ENCODE results near the gene ELAVL2.

GRCh38 chr9:23693374-23693773 is 132.7 kb downstream of the ELAVL2 start:
- TF ChIP-seq, protein P1, sequence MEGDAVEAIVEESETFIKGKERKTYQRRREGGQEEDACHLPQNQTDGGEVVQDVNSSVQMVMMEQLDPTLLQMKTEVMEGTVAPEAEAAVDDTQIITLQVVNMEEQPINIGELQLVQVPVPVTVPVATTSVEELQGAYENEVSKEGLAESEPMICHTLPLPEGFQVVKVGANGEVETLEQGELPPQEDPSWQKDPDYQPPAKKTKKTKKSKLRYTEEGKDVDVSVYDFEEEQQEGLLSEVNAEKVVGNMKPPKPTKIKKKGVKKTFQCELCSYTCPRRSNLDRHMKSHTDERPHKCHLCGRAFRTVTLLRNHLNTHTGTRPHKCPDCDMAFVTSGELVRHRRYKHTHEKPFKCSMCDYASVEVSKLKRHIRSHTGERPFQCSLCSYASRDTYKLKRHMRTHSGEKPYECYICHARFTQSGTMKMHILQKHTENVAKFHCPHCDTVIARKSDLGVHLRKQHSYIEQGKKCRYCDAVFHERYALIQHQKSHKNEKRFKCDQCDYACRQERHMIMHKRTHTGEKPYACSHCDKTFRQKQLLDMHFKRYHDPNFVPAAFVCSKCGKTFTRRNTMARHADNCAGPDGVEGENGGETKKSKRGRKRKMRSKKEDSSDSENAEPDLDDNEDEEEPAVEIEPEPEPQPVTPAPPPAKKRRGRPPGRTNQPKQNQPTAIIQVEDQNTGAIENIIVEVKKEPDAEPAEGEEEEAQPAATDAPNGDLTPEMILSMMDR (IDR thresholded peaks at IDR 0.05) = no peak
- TF ChIP-seq POLR2AphosphoS5 (IDR thresholded peaks at IDR 0.05; ENCODE audit: low read depth, low read length) (no peak), SIN3A (IDR thresholded peaks at IDR 0.05; ENCODE audit: borderline replicate concordance, insufficient read depth, low read depth, low read length) (no peak)
- TF ChIP-seq, protein P2, sequence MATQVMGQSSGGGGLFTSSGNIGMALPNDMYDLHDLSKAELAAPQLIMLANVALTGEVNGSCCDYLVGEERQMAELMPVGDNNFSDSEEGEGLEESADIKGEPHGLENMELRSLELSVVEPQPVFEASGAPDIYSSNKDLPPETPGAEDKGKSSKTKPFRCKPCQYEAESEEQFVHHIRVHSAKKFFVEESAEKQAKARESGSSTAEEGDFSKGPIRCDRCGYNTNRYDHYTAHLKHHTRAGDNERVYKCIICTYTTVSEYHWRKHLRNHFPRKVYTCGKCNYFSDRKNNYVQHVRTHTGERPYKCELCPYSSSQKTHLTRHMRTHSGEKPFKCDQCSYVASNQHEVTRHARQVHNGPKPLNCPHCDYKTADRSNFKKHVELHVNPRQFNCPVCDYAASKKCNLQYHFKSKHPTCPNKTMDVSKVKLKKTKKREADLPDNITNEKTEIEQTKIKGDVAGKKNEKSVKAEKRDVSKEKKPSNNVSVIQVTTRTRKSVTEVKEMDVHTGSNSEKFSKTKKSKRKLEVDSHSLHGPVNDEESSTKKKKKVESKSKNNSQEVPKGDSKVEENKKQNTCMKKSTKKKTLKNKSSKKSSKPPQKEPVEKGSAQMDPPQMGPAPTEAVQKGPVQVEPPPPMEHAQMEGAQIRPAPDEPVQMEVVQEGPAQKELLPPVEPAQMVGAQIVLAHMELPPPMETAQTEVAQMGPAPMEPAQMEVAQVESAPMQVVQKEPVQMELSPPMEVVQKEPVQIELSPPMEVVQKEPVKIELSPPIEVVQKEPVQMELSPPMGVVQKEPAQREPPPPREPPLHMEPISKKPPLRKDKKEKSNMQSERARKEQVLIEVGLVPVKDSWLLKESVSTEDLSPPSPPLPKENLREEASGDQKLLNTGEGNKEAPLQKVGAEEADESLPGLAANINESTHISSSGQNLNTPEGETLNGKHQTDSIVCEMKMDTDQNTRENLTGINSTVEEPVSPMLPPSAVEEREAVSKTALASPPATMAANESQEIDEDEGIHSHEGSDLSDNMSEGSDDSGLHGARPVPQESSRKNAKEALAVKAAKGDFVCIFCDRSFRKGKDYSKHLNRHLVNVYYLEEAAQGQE (IDR thresholded peaks at IDR 0.05; ENCODE audit: insufficient read depth in 1 of 2, low read depth in 2 of 2, low read length in 1 of 2) = no peak

All from Panc1 (cell line).